ENCODE measurements around the gene CXCL8. TPM values are rescaled to one million over a fixed set of nuclear protein-coding genes. Genes with fewer than 3 reads are reported as not detected.

The CXCL8 gene
- total and polyA plus RNA-seq, 2 donors (not counting 3 experiments of a cell fraction or from before 2014, with no cell fraction given) = 6.4 to 12.6 TPM

GRCh38 chr4:73704314-73705055 is 35.9 kb upstream of the CXCL8 start:
- Histone ChIP-seq H3K36me3 (ENCODE audit: control insufficient read depth in 2 of 2, extremely low read depth in 1 of 2, insufficient read depth in 2 of 2, low read length in 2 of 2) (no peaks in the 10 kb centered on the region), H3K9me1 (replicated peaks; ENCODE audit: control insufficient read depth, extremely low read depth, insufficient read depth, low read length) (no peaks in the 10 kb centered on the region), H4K20me1 (replicated peaks; ENCODE audit: control insufficient read depth, extremely low read depth, insufficient read depth, low read length) (no peaks in the 10 kb centered on the region), H3K4me3 (replicated peaks in 1 of 3; ENCODE audit: insufficient read depth in 1 of 3, low read depth in 1 of 3, low read length in 3 of 3) (no peak overlapping the region), H3K79me2 (ENCODE audit: control insufficient read depth, insufficient read depth, low read length) (no peaks in the 10 kb centered on the region), H3K27me3 (ENCODE audit: control insufficient read depth in 2 of 2, insufficient read depth in 2 of 2, low read length in 2 of 2) (no peaks in the 10 kb centered on the region), H3K27ac (ENCODE audit: insufficient read depth, low read depth, low read length) (peak overlapping the region; percentile 70), H2AFZ (ENCODE audit: low read depth, low read length) (no peak overlapping the region), H3K4me1 (ENCODE audit: control insufficient read depth, extremely low read depth, insufficient read depth, low read length) (peaks cover 61% of the 10 kb centered on the region), H3K9me3 (replicated peaks; ENCODE audit: control insufficient read depth, insufficient read depth, low read length) (no peaks in the 10 kb centered on the region), H3K9ac (replicated peaks; ENCODE audit: extremely low read depth, insufficient read depth, low read length) (peak overlapping the region; percentile 52), H3K4me2 (ENCODE audit: insufficient read depth, low read length) (peak overlapping the region; percentile 4)
- dilution Hi-C loops (cut with MboI; ENCODE audit: extremely low pct_ligation_motif_present, low sequenced_read_pairs) = no loop called here
- TF ChIP-seq MAX (IDR thresholded peaks at IDR 0.05; ENCODE audit: insufficient read depth, insufficient read length) (no peak), GATA2 (IDR thresholded peaks at IDR 0.05; ENCODE audit: insufficient read depth, insufficient read length, low read depth, low read length) (peak; percentile 64), POLR2AphosphoS5 (IDR thresholded peaks at IDR 0.05; ENCODE audit: insufficient read depth, low read depth, low read length) (peak; percentile 70), EZH2 (IDR thresholded peaks at IDR 0.05; ENCODE audit: borderline replicate concordance, low read depth, low read length, severe bottlenecking) (no peak), MYC (IDR thresholded peaks at IDR 0.05; ENCODE audit: low read depth, low read length) (peak; percentile 16), JUN (IDR thresholded peaks at IDR 0.05; ENCODE audit: borderline replicate concordance, insufficient read depth, insufficient read length, low read depth) (peak; percentile 70), FOS (IDR thresholded peaks at IDR 0.05; ENCODE audit: borderline replicate concordance, insufficient read depth, low read length) (peak; percentile 96), CTCF (IDR thresholded peaks at IDR 0.05; ENCODE audit: extremely low read depth in 1 of 2, insufficient read depth in 1 of 2, low read depth in 1 of 2, low read length in 2 of 2) (no peak), POLR2A (IDR thresholded peaks at IDR 0.05; ENCODE audit: low read depth, low read length) (no peak)
- TSS peak; percentile 79 for BruUV-seq (replicated peaks)
- DNase-seq (ENCODE audit: low read depth, low spot score) = peak; percentile 99
- peak; percentile 94 for FAIRE-seq
- CTCF ChIA-PET = interaction anchor here (0.6 to 2.7 kb wide), 21 partner anchors 9 to 430 kb away, joined by 3 to 14 read pairs (median 4); partner anchors contain the start of genes CXCL1, CXCL2 and CXCL8
- POLR2A ChIA-PET = no interaction called here
- intact Hi-C loops (cut with micrococcal nuclease) = loop anchor here (1.0 to 2.0 kb wide), 5 partner anchors 22 to 72 kb away; partner anchors contain the start of gene CXCL8
